ENCODE measurements around the gene FAM162B.
"Not testable (repeated sequence)": the region's sequence is repeated elsewhere in the genome, so short reads cannot be mapped to it uniquely, and the experiment has no call there.

The FAM162B gene

DNA sequence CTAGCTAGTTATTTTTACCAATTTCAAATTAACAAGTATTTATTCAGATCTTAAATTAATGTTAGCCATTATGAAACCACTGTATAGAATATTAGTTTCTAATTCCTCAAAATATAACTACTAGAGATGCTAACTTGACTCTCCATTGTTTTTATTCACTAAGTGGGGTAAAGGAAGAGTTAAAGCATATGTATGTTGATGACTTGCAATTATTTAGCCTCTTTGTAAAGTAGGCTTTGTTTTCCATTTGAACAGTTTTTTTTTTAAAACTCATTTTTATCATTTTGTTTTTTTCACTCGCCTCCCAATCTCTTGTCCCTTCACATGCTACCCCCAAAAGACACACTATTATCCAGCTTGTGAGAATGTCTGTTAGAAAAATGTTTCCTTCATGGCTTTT, 3.3 kb downstream of the FAM162B start:
- Mint-ChIP-seq H3K9me3 (no peaks in the 10 kb centered on the region), H3K36me3 (peaks cover 3% of the 10 kb centered on the region), H3K27me3 (peaks cover 29% of the 10 kb centered on the region), H3K27ac (no peak overlapping the region), H3K4me1 (peaks cover 11% of the 10 kb centered on the region), H3K4me3 (no peak overlapping the region)

DNA sequence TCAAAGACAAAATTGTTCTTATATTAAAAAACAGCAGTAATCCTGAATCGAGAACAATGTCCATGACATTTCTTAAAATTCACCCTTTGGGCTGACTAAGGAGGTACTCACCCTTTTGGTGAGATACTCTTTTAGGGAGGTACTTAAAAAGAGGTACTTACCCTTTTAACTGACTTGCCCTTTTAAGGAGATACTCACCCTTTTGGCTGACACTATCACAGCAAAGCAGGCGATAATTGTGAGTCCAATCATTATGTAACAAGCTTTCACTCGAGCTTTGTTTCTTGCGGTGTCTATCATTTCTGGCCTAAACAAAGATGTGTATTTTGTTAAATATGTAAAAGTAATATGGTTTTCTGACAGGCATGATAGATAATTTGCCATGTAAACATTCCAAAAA, 3.7 kb downstream of the FAM162B start:
- Mint-ChIP-seq H3K9me3 (no peaks in the 10 kb centered on the region), H3K4me3 (no peak overlapping the region), H3K27ac (no peak overlapping the region), H3K27me3 (peaks cover 27% of the 10 kb centered on the region), H3K4me1 (peaks cover 11% of the 10 kb centered on the region), H3K36me3 (peaks cover 3% of the 10 kb centered on the region)

DNA sequence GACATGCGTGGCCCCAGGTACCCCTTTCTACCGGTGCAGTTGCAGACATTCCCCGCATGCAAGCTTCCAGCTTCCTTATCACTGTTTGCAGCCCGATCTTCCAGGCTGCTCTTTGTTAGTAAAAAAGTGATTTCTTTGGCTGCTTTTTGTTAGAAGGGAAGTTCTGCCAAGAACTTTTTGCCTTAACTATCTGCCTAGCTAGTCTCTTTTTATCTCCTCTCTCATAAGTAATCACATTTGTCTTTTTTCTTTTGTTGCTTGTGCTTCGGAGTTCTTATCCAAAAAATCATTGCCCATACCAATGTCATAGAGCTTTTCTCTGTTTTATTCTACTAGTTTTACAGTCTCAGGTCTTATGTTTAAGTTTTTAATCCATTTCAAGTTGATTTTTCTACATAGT, 20.3 kb downstream of the FAM162B start:
- Mint-ChIP-seq H3K36me3 (peaks cover 2% of the 10 kb centered on the region), H3K27ac (no peak overlapping the region), H3K27me3 (peaks cover 4% of the 10 kb centered on the region), H3K4me1 (no peaks in the 10 kb centered on the region), H3K9me3 (peaks cover 17% of the 10 kb centered on the region), H3K4me3 (no peak overlapping the region)

DNA sequence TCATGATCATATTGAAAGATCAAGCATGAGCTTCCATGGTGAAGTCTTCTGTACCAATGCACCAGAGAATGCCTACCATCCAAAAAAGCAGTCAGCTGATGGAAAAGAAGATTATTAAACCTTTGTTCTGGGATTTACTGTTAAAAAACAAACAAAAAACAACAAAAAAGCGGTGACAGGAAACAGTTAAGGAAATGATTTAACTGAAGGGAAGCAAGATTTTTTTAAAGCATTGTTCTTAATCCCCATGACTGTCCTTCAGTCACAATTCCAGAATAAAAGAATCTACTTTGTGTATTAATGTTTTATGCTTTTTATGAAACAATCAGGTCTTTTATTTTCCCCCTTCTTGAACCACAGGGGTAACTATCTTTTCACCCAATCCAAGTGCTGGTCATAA, 23.9 kb downstream of the FAM162B start:
- H3K27ac Mint-ChIP-seq = no peak overlapping the region
- peaks cover 24% of the 10 kb centered on the region for H3K9me3 Mint-ChIP-seq
- no peak overlapping the region for H3K4me3 Mint-ChIP-seq
- H3K4me1 Mint-ChIP-seq = no peaks in the 10 kb centered on the region
- H3K36me3 Mint-ChIP-seq = peaks cover 13% of the 10 kb centered on the region
- peaks cover 2% of the 10 kb centered on the region for H3K27me3 Mint-ChIP-seq

DNA sequence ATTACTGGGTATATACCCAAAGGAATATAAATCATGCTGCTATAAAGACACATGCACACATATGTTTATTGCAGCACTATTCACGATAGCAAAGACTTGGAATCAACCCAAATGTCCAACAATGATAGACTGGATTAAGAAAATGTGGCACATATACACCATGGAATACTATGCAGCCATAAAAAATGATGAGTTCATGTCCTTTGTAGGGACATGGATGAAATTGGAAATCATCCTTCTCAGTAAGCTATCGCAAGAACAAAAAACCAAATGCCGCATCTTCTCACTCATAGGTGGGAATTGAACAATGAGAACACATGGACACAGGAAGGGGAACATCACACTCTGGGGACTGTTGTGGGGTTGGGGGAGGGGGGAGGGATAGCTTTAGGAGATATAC, 25.0 kb downstream of the FAM162B start:
- H3K36me3 Mint-ChIP-seq = peaks cover 21% of the 10 kb centered on the region
- H3K4me1 Mint-ChIP-seq, H3K27ac Mint-ChIP-seq, H3K4me3 Mint-ChIP-seq, H3K27me3 Mint-ChIP-seq: not testable (repeated sequence)
- H3K9me3 Mint-ChIP-seq = peaks cover 28% of the 10 kb centered on the region

DNA sequence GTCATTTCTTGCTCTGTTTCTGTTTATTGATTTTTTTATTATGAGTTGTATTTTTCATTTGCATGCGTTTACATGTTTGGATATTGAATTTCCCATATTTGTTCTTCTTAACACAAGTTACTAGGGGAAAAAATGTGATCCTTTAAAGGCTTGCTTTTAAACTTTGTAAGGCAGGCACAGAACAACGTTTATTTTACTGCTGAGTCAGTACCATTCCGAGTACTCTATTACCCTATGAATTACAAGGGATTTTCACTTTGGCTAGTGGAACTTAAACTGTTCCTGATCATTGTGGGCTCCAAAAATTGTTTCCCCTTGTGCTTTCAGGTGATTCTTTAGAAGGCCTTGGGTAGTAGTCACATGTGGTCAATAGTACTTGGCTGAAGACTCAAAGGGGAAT, 28.5 kb downstream of the FAM162B start:
- H3K27ac Mint-ChIP-seq = peak overlapping the region; percentile 26
- H3K4me3 Mint-ChIP-seq = no peak overlapping the region
- no peaks in the 10 kb centered on the region for H3K27me3 Mint-ChIP-seq
- peaks cover 33% of the 10 kb centered on the region for H3K36me3 Mint-ChIP-seq
- H3K4me1 Mint-ChIP-seq = no peaks in the 10 kb centered on the region
- H3K9me3 Mint-ChIP-seq = peaks cover 23% of the 10 kb centered on the region

DNA sequence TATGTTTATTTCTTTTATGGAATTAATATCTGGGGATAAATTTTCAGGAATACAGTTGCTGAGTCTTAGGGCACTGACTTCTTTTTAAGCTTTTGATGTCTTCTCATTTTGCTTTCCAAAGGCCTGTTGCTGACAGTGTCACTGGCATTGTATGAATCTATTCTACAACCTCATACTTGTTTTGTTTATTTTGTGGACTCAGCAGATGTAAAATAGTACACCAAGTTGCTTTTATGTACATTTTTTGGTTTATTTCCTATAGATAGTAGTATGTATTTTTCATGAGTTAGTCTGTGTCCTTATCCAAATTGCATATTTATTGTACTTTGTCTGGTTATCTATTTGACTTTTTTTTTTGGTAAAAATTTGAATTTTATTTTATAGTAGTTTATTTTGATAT, 35.0 kb downstream of the FAM162B start:
- Mint-ChIP-seq H3K36me3 (peaks cover 42% of the 10 kb centered on the region), H3K4me1 (no peaks in the 10 kb centered on the region), H3K4me3 (no peak overlapping the region), H3K27ac (no peak overlapping the region), H3K9me3 (peaks cover under 1% of the 10 kb centered on the region), H3K27me3 (no peaks in the 10 kb centered on the region)

DNA sequence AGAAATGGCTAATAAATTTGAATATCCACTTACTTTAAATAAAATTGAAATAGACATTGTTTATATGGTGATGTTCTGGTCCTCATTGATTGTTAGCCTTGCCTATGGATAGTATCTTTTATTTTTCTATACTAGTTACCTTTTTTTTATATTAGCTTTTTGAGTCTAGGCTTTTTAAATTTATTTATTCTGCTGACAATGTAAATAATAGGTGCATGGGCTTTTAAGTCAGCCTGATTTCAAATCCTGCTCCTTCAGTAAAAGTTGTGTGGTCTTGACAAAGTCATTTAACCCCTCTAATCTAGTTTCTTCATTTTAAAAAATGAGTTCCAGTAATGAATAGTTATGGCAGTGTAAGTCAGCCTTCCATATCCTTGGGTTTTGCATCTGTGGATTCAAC, 38.6 kb downstream of the FAM162B start:
- Mint-ChIP-seq H3K27me3 (no peaks in the 10 kb centered on the region), H3K9me3 (no peaks in the 10 kb centered on the region), H3K4me3 (no peak overlapping the region), H3K36me3 (peaks cover 49% of the 10 kb centered on the region), H3K4me1 (peaks cover 5% of the 10 kb centered on the region), H3K27ac (no peak overlapping the region)

DNA sequence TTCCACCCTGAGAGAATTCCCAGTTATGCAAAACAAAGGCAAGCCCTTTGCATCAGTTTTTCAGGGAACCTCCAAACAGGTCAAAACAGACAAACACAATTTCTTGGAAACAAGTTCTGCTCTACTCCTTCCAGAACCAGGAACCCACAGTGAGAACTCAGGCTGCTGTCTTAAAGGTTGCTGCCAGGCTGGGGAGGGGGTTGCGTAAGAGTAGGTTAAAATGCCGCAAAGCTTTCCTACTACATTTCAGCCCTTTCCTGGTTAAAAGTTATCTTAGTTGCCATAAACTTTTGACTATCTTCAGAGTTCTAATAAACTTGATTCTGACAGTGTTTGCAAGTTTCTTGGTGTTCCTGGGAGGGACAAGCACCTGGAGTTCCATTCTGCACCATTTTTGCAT, 50.8 kb downstream of the FAM162B start:
- Mint-ChIP-seq H3K27ac (no peak overlapping the region), H3K27me3 (no peaks in the 10 kb centered on the region), H3K4me1 (peaks cover 24% of the 10 kb centered on the region), H3K4me3 (no peak overlapping the region), H3K9me3 (peaks cover 5% of the 10 kb centered on the region), H3K36me3 (peaks cover 35% of the 10 kb centered on the region)

DNA sequence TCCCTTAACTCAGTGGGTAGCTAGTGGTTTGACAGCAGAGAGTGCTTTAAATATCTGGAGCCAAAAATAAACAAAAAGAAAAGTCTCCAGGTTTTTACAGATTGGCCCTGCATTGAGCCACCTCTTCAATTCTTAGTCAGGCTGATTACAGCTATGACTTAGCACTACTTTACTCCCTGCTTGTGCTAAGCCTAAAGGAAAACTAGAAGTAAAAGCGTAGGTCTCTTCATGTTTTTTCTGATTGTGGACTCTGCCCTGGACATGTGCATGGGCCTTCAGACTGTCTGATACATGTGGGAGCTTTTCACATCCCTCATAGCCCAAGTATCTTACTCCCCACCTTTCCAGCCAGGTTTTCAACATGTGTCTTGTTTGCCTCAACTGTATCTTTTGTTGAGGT, 51.2 kb downstream of the FAM162B start:
- Mint-ChIP-seq H3K4me1 (peaks cover 24% of the 10 kb centered on the region), H3K36me3 (peaks cover 37% of the 10 kb centered on the region), H3K27ac (no peak overlapping the region)

DNA sequence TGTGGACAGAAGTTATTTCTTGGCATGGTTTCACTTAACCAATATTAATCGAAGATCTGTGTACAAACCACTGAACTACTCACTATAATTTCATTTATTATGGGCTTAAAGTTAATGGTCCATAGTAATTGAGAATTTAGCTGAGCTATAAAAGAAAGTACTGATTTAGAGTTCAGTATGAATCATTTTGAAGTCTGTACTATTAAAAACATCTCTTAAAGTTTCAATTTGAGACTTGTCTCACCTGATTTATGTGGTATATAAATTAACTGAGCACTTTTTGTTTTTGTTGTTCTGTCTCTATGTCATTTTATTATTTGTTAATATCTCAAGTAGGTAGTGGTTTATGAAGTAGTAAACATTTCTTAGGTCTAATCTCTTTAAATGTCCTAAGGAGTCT, 59.6 kb downstream of the FAM162B start:
- Mint-ChIP-seq H3K27me3 (no peaks in the 10 kb centered on the region), H3K4me3 (no peak overlapping the region), H3K4me1 (peaks cover 6% of the 10 kb centered on the region), H3K36me3 (peaks cover 17% of the 10 kb centered on the region), H3K9me3 (no peaks in the 10 kb centered on the region), H3K27ac (no peak overlapping the region)

More for the DNA sequence above, 51.2 kb downstream of the FAM162B start:
- no peak overlapping the region for H3K4me3 Mint-ChIP-seq
- peaks cover 5% of the 10 kb centered on the region for H3K9me3 Mint-ChIP-seq
- H3K27me3 Mint-ChIP-seq = no peaks in the 10 kb centered on the region

DNA sequence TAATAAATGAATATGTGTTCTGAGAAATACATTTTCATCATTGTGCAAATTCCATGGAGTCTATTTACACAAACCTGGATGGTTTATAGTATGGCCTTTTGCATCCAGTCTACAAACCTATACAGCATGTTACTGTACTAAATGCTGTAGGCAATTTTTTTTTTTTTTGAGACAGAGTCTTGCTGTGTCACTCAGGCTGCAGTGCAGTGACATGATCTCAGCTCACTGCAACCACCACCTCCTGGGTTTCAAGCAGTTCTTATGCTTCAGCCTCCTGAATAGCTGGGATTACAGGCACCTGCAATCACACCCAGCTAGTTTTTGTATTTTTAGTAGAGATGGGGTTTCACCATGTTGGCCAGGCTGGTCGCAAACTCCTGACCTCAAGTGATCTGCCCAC, 61.6 kb downstream of the FAM162B start:
- peaks cover 13% of the 10 kb centered on the region for H3K4me1 Mint-ChIP-seq
- not testable (repeated sequence) for H3K9me3 Mint-ChIP-seq, H3K27ac Mint-ChIP-seq, H3K4me3 Mint-ChIP-seq, H3K27me3 Mint-ChIP-seq
- H3K36me3 Mint-ChIP-seq = peaks cover 18% of the 10 kb centered on the region

All from activated naive CD4-positive, alpha-beta T cell treated with anti-CD3 and anti-CD28 coated beads, Interleukin-2, amount 50 U/mL, for 24 hours (primary cell).